ENCODE measurements around the gene PRKN. TPM values are rescaled to one million over a fixed set of nuclear protein-coding genes. Genes with fewer than 3 reads are reported as not detected.

Gene PRKN
- total RNA-seq, 1 donor from 2014 or later, result not detected

DNA sequence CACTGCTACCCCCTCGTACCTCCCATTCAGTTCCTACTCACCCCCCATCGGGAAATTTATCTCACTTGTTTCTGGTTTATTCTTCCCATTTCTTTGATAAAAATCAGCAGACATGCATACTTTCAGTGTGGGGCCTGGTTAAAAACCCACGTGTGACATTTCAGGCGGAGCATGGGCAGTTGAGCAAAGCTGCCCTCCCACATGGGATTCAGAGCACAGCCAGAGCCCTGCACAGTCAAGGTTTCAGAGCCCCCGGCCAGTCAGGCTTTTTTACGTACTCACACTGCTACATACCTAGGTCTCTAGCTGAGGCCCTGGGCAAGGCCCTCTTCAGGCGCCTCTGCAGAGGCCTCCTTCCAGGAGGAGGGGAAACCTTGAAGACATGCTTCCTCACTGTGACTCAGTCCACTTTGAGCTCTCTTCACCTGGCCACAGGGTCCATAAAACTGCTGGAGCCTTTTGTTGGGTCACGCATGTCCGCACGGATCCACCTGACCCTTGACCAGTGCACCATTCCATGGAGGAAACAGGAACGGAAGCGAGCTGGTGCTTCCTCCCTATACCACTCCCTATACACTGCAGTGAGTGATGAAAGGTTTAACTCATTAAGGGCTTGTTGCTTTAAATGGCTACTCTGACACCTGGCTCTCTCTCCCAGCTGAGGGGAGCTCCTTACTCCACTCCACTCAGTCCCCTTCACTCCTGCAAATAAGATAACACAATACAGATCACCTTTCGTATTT is 713.3 kb downstream of the PRKN start:
- Mint-ChIP-seq H3K27ac (no peak overlapping the region), H3K36me3 (ENCODE audit: low read depth) (no peaks in the 10 kb centered on the region), H3K9me3 (peaks cover 16% of the 10 kb centered on the region), H3K27me3 (ENCODE audit: low read depth) (no peaks in the 10 kb centered on the region), H3K4me1 (ENCODE audit: low read depth) (peaks cover 4% of the 10 kb centered on the region), H3K4me3 (ENCODE audit: low read depth) (no peak overlapping the region)
- DNase-seq (ENCODE audit: low spot score), result no peak
- intact Hi-C loops (cut with micrococcal nuclease), result no loop called here

DNA sequence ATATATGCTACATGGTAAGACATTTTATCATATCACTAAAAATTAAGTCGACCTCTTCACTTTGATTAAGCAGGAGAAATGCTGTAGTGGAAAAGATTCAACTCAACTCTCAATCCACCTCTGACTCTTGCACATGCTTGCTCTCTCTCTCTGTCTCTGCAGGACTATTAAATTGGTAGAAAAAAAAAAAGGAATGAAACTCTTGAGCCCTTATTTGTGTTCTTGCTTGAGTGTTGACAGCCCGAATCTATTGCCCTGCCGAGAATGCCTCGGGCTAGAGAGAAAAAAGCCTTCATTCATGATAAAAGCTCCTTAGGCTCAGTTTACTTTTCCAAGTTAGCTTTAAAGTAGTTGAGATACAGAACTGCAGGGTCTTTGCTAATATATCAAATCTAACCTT is 722.2 kb downstream of the PRKN start:
- Mint-ChIP-seq H3K36me3 (ENCODE audit: low read depth) (no peaks in the 10 kb centered on the region), H3K4me3 (ENCODE audit: low read depth) (no peak overlapping the region), H3K4me1 (ENCODE audit: low read depth) (no peaks in the 10 kb centered on the region), H3K27ac (no peak overlapping the region), H3K9me3 (peaks cover 5% of the 10 kb centered on the region), H3K27me3 (ENCODE audit: low read depth) (no peaks in the 10 kb centered on the region)
- no peak for DNase-seq (ENCODE audit: low spot score)
- intact Hi-C loops (cut with micrococcal nuclease), result no loop called here

DNA sequence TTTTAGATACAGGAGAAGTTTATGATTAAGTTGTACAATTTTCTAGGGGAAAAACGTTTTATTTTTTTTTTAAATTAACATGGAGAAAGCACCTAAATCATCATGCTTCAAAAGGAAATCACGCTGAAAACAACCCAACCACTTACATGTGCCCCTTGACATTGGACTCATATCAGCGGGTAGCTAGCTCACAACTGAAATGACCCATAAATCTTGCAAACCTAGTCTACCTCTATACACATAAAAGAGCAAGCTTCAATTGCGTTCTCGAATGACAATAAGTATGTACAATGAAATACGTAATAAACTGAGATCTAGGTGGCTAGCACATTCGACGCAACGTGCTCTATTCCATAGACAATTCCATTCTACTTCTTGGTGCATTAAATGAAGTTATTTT is 730.8 kb downstream of the PRKN start:
- H3K27ac Mint-ChIP-seq, result no peak overlapping the region
- no peaks in the 10 kb centered on the region for H3K9me3 Mint-ChIP-seq
- H3K4me3 Mint-ChIP-seq (ENCODE audit: low read depth), result no peak overlapping the region
- intact Hi-C loops (cut with micrococcal nuclease), result no loop called here
- no peaks in the 10 kb centered on the region for H3K36me3 Mint-ChIP-seq (ENCODE audit: low read depth)
- no peak for DNase-seq (ENCODE audit: low spot score)
- H3K27me3 Mint-ChIP-seq (ENCODE audit: low read depth), result no peaks in the 10 kb centered on the region
- no peaks in the 10 kb centered on the region for H3K4me1 Mint-ChIP-seq (ENCODE audit: low read depth)

DNA sequence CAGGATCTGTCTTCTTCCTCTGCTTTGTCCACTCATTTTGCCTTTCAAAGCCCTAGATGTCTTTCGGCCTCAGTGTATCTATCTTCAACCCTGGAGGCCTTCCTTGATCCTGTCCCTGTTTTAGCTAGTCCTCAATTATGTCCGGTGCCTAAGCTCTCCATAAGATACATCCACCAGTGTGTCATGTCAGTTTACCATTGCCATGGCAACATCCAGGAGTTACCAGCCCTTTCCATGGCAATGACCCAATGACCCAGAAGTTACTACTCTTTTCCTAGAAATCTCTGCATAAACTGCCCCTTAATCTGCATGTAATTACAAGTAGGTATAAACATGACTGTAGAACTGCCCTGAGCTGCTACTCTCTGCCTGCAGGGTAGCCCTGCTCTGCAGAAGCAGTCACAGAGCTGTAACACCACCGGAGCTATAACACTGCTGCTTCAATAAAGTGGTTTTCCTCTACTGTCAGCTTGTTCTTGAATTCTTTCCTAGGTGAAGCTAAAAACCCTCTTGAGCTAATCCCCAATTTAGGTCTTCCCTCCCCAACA is 741.6 kb downstream of the PRKN start:
- DNase-seq (ENCODE audit: low spot score), result no peak
- Mint-ChIP-seq H3K4me3 (ENCODE audit: low read depth) (no peak overlapping the region), H3K27me3 (ENCODE audit: low read depth) (no peaks in the 10 kb centered on the region), H3K36me3 (ENCODE audit: low read depth) (no peaks in the 10 kb centered on the region), H3K4me1 (ENCODE audit: low read depth) (no peaks in the 10 kb centered on the region), H3K27ac (no peak overlapping the region), H3K9me3 (peaks cover 15% of the 10 kb centered on the region)
- intact Hi-C loops (cut with micrococcal nuclease), result no loop called here

DNA sequence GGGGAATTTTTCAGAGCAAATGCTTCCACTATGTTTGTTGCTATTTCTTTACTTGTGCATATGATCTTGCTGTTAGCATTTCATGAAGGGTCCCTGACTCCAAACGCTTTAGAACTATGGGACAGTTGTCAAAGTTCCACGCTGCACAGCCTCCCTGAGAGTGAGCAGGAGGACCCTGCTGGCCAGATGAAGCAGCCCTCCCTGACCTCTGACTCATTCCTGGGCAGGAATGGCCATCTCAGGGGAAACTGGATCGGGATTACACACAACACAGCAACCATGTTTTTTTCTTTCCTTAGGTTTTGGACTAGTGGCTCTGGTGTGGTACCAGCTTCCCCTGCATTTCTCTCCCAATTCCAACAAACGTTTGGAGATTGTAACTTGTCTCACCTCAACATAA is 742.9 kb downstream of the PRKN start:
- no peak overlapping the region for H3K27ac Mint-ChIP-seq
- H3K36me3 Mint-ChIP-seq (ENCODE audit: low read depth), result no peaks in the 10 kb centered on the region
- peaks cover 5% of the 10 kb centered on the region for H3K9me3 Mint-ChIP-seq
- DNase-seq (ENCODE audit: low spot score), result no peak
- intact Hi-C loops (cut with micrococcal nuclease), result no loop called here
- H3K4me1 Mint-ChIP-seq (ENCODE audit: low read depth), result no peaks in the 10 kb centered on the region
- no peaks in the 10 kb centered on the region for H3K27me3 Mint-ChIP-seq (ENCODE audit: low read depth)
- no peak overlapping the region for H3K4me3 Mint-ChIP-seq (ENCODE audit: low read depth)

DNA sequence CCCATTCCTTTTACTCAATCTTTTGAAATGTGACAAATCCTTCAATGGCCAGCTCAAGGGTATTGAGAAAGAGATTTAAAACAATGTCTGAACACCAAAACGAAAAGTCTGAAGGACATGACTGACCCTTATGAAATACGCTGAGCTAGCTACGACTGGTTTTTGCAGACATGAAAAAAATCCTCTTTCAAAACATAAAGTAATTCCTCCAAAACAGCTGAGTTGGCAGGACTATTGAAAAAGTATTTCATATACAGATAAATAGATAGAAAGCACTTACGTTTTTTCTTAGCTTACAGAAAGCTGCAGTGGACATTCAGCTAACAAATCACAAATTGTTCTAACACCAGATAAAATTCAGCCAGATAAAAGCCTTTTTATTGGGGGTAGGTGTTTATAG is 751.0 kb downstream of the PRKN start:
- DNase-seq (ENCODE audit: low spot score), result no peak
- no peak overlapping the region for H3K27ac Mint-ChIP-seq
- no peaks in the 10 kb centered on the region for H3K4me1 Mint-ChIP-seq (ENCODE audit: low read depth)
- H3K27me3 Mint-ChIP-seq (ENCODE audit: low read depth), result no peaks in the 10 kb centered on the region
- intact Hi-C loops (cut with micrococcal nuclease), result no loop called here
- no peaks in the 10 kb centered on the region for H3K36me3 Mint-ChIP-seq (ENCODE audit: low read depth)
- H3K9me3 Mint-ChIP-seq, result no peaks in the 10 kb centered on the region
- no peak overlapping the region for H3K4me3 Mint-ChIP-seq (ENCODE audit: low read depth)

DNA sequence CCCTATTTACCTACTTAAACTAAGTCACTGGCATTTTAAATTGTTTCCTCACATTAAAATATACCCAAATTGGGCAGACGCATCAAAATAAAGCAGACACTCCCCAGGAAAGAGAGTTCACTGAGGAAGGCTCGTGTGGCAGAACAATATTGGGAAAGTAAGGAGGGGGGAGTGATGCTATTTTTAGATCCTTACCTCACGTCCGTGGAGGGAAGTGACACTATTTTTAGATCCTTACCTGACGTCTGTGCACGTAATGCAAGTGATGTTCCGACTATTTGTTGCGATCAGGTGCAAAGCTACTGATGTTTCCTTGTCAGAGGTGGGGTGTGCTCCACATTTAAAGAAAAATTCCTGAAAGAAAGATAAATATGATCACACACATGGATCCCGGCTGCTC is 754.5 kb downstream of the PRKN start:
- DNase-seq (ENCODE audit: low spot score), result no peak
- intact Hi-C loops (cut with micrococcal nuclease), result no loop called here
- H3K27ac Mint-ChIP-seq, result no peak overlapping the region
- no peaks in the 10 kb centered on the region for H3K4me1 Mint-ChIP-seq (ENCODE audit: low read depth)
- H3K9me3 Mint-ChIP-seq, result no peaks in the 10 kb centered on the region
- no peaks in the 10 kb centered on the region for H3K36me3 Mint-ChIP-seq (ENCODE audit: low read depth)
- H3K4me3 Mint-ChIP-seq (ENCODE audit: low read depth), result no peak overlapping the region
- no peaks in the 10 kb centered on the region for H3K27me3 Mint-ChIP-seq (ENCODE audit: low read depth)

DNA sequence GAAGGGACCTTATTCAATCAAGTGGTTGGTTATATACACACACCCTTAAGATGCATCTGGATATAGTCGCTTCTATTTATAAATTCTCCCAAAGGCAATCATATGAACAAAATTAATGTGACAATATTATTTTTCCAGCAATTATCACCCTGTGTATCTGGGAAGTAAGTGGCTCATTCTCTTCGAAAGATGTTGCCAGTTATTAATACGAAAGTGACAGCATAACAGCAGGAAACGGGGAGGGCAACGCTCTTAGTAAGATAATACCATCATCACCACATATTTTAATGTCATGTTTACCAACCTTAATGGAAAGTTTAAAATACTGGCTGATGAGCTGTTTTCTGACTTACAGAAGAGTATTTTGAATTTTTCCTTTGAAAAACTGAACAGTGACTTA is 756.5 kb downstream of the PRKN start:
- H3K9me3 Mint-ChIP-seq, result no peaks in the 10 kb centered on the region
- intact Hi-C loops (cut with micrococcal nuclease), result no loop called here
- DNase-seq (ENCODE audit: low spot score), result no peak
- H3K27me3 Mint-ChIP-seq (ENCODE audit: low read depth), result no peaks in the 10 kb centered on the region
- H3K27ac Mint-ChIP-seq, result no peak overlapping the region
- H3K4me1 Mint-ChIP-seq (ENCODE audit: low read depth), result no peaks in the 10 kb centered on the region
- no peak overlapping the region for H3K4me3 Mint-ChIP-seq (ENCODE audit: low read depth)
- no peaks in the 10 kb centered on the region for H3K36me3 Mint-ChIP-seq (ENCODE audit: low read depth)

DNA sequence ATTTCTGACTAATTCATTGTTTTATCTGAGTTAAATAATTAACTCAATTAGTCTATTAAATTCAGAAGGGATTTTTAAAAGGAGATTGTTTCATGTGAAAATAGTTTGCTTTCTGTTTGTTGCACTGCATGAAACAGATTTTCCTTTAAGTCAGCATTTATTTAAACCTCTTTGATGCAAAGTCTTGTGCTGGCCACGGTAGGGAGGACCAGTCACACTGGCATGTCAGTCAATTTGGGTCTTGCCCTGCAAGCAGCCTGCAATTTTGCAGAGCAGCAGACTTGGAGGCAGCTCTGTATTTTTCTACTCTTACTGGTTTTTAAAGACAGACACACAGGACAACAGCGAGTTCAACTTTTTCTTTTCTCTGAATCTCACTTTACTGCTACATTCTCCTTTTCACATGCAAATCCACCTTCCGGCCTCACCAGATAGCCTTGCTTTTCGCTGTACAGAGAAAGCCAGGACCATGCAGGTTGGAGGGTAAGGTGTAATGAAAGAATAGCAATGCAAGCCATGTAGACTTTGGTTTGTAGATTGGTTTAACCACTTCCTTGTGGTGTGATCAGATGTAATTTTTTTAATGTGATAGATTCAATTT is 763.8 kb downstream of the PRKN start:
- Mint-ChIP-seq H3K9me3 (no peaks in the 10 kb centered on the region), H3K4me3 (ENCODE audit: low read depth) (no peak overlapping the region), H3K27ac (no peak overlapping the region), H3K4me1 (ENCODE audit: low read depth) (no peaks in the 10 kb centered on the region), H3K36me3 (ENCODE audit: low read depth) (no peaks in the 10 kb centered on the region), H3K27me3 (ENCODE audit: low read depth) (no peaks in the 10 kb centered on the region)
- DNase-seq (ENCODE audit: low spot score), result no peak
- intact Hi-C loops (cut with micrococcal nuclease), result no loop called here

DNA sequence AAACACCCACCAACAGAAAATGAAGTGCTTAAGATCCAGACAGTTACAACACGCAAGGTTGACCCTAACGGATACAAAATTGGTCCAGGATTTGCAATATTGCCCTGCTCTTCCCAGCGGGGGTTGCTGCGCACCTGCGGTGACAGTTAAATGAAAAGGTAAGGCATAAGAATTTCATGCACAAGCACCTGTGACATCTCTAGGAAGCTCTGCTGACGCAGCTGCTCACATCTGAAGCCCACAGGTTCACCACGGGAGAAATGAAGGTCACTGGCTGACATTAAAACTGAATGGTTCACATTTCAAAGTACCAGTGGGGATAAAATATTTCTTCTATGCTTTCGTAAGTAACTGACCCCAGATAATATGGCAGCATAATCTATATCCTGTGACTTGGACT is 764.4 kb downstream of the PRKN start:
- no peak overlapping the region for H3K4me3 Mint-ChIP-seq (ENCODE audit: low read depth)
- intact Hi-C loops (cut with micrococcal nuclease), result no loop called here
- H3K9me3 Mint-ChIP-seq, result no peaks in the 10 kb centered on the region
- no peak overlapping the region for H3K27ac Mint-ChIP-seq
- H3K27me3 Mint-ChIP-seq (ENCODE audit: low read depth), result no peaks in the 10 kb centered on the region
- DNase-seq (ENCODE audit: low spot score), result no peak
- H3K36me3 Mint-ChIP-seq (ENCODE audit: low read depth), result no peaks in the 10 kb centered on the region
- no peaks in the 10 kb centered on the region for H3K4me1 Mint-ChIP-seq (ENCODE audit: low read depth)

DNA sequence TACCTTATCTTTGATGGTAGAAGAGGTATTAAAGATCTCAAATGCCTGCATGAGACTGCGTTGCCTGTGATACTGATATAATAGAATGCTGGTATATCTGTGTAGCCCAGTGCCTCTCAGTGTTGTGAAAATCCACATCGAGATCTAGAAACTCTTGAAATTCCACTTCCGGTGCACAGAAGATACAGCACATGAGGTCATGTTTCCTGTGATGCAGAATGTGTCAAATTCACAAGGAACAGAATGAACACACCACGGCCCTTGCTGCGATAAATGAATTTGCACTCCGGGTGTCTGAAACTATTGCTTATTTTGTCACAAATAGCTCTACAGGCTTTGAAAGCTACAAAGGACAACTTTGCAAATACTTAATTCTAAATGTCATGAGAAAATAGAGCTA is 765.8 kb downstream of the PRKN start:
- no peak for DNase-seq (ENCODE audit: low spot score)
- no peak overlapping the region for H3K27ac Mint-ChIP-seq
- H3K27me3 Mint-ChIP-seq (ENCODE audit: low read depth), result no peaks in the 10 kb centered on the region
- intact Hi-C loops (cut with micrococcal nuclease), result no loop called here
- no peaks in the 10 kb centered on the region for H3K36me3 Mint-ChIP-seq (ENCODE audit: low read depth)
- no peak overlapping the region for H3K4me3 Mint-ChIP-seq (ENCODE audit: low read depth)
- no peaks in the 10 kb centered on the region for H3K9me3 Mint-ChIP-seq
- H3K4me1 Mint-ChIP-seq (ENCODE audit: low read depth), result no peaks in the 10 kb centered on the region

DNA sequence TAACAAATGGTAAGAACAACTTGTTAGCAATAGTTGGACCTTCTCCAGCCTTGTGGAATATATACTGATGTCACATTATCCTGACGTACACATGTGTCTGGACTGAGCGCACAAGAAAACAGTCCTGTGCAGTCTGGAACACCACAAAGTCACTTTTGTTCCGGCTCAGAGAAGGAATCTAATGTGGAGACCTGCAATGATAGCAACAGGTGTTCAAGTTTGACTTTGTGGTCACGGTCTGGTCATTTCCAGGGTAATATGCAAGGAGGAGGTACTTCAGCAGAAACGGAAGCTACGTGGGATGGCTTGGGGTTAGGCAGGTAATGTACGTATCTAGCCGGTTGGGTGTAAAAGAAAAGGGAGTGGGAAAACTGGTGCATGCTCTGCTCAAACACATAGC is 766.5 kb downstream of the PRKN start:
- H3K4me1 Mint-ChIP-seq (ENCODE audit: low read depth), result no peaks in the 10 kb centered on the region
- no peak for DNase-seq (ENCODE audit: low spot score)
- no peaks in the 10 kb centered on the region for H3K9me3 Mint-ChIP-seq
- H3K36me3 Mint-ChIP-seq (ENCODE audit: low read depth), result no peaks in the 10 kb centered on the region
- no peak overlapping the region for H3K27ac Mint-ChIP-seq
- H3K27me3 Mint-ChIP-seq (ENCODE audit: low read depth), result no peaks in the 10 kb centered on the region
- no peak overlapping the region for H3K4me3 Mint-ChIP-seq (ENCODE audit: low read depth)
- intact Hi-C loops (cut with micrococcal nuclease), result no loop called here

DNA sequence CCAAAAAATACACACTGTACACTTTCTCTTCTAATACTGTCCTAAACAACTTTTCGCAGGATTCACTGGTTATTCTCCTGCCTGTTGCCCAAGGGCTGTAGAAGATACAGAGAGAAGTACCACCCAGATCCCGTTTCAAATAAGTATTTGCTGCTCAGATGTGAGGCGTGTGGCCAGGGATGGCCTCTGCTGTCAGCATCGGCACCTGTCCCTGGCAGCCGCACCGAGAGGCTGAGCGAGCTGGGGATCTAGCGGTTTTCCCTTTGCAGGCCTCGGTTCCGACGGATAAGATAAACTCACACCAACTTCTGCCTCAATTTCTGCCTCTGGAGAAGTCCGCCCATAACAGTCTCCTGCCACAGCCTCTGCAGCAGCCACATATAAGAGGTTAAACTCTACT is 768.5 kb downstream of the PRKN start:
- Mint-ChIP-seq H3K27me3 (ENCODE audit: low read depth) (no peaks in the 10 kb centered on the region), H3K36me3 (ENCODE audit: low read depth) (no peaks in the 10 kb centered on the region), H3K27ac (no peak overlapping the region), H3K4me3 (ENCODE audit: low read depth) (no peak overlapping the region), H3K4me1 (ENCODE audit: low read depth) (no peaks in the 10 kb centered on the region), H3K9me3 (no peaks in the 10 kb centered on the region)
- intact Hi-C loops (cut with micrococcal nuclease), result no loop called here
- no peak for DNase-seq (ENCODE audit: low spot score)
